Left renal pelvis (tissue), 4 donors: Measurements from ENCODE around the gene LTBP4. TPM values are rescaled to one million over a fixed set of nuclear protein-coding genes. Genes with fewer than 3 reads are reported as not detected.
"Not testable (repeated sequence)": the region's sequence is repeated elsewhere in the genome, so short reads cannot be mapped to it uniquely, and the experiment has no call there.

Experiments
- DNase-seq, 4 donors: peaks; one replicate each; pipeline ENCODE4 v3.0.0-alpha.2; 2013; ENCODE audit warnings: low read depth in 4 of 4, low spot score in 3 of 4
- polyA plus RNA-seq, 4 donors: library from polyadenylated mRNA; unstranded; fragments of 120-200 nt; gene quantifications; one replicate each; pipeline ENCODE4 v1.2.1, GENCODE V29; 2013; ENCODE audit not compliant: insufficient read length in 4 of 4

LTBP4 gene
- polyA plus RNA-seq, 4 donors: 193 to 531 (median 257) TPM

DNA sequence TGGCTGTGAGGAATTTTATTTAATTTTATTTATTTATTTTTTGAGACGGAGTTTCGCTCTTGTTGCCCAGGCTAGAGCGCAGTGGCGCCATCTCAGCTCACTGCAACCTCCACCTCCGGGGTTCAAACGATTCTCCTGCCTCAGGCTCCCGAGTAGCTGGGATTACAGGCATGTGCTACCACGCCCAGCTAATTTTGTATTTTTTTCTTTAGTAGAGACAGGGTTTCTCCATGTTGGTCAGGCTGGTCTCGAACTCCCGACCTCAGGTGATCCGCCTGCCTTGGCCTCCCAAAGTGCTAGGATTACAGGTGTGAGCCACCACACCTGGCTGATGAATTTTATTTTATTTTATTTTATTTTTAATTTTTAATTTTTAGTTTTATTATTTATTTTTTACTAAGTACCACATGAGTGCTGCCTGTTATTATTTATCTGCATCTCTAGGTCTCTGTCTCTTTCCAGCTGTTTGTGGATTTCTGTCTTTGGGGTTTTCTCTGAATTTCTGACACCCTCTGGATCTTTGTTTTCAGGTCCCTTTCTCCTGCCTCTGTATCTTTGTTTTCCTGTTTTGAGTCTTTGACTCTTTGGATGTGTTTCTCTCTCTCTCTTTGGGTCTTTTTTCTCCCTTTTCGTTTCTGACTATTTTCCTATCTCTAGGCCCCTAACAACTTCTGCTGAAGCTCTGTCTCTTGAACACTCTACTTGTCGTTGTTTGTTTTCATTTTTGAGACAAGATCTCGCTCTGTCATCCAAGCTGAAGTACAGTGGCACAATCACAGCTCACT is 23.4 kb downstream of the LTBP4 start:
- DNase-seq: not testable (repeated sequence)

DNA sequence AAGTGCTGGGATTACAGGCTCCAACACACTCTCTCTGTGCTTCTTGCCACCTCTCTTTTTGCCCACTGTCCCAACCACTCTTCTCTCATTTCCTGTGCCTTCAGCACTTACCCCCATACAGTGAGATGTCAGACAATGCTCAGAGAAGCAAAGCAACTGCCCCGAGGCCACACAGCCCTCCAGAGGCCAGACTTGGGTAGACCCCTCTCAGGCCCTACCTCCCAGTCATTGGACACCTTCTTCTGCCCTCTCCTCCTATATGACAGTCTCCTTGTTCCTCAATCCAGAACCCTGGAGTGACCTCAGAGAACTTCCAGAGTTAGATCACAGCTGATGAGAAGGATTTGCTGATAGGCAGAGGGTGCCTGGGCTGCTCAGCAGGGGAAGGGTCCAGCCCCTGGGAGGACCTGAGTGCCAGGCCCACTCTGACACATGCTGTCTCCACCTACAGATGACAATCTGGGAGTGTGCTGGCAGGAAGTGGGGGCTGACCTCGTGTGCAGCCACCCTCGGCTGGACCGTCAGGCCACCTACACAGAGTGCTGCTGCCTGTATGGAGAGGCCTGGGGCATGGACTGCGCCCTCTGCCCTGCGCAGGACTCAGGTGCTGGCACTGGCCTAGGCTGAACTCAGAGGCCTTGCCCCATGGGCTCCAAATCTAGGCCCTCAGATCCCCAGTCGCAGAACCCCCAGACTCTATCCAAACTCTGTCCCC is 24.4 kb downstream of the LTBP4 start:
- DNase-seq: no peak

DNA sequence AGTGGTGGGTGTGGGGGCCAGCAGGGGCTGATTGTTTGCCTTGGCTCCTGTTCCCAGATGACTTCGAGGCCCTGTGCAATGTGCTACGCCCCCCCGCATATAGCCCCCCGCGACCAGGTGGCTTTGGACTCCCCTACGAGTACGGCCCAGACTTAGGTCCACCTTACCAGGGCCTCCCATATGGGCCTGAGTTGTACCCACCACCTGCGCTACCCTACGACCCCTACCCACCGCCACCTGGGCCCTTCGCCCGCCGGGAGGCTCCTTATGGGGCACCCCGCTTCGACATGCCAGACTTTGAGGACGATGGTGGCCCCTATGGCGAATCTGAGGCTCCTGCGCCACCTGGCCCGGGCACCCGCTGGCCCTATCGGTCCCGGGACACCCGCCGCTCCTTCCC is 25.7 kb downstream of the LTBP4 start:
- no peak for DNase-seq

DNA sequence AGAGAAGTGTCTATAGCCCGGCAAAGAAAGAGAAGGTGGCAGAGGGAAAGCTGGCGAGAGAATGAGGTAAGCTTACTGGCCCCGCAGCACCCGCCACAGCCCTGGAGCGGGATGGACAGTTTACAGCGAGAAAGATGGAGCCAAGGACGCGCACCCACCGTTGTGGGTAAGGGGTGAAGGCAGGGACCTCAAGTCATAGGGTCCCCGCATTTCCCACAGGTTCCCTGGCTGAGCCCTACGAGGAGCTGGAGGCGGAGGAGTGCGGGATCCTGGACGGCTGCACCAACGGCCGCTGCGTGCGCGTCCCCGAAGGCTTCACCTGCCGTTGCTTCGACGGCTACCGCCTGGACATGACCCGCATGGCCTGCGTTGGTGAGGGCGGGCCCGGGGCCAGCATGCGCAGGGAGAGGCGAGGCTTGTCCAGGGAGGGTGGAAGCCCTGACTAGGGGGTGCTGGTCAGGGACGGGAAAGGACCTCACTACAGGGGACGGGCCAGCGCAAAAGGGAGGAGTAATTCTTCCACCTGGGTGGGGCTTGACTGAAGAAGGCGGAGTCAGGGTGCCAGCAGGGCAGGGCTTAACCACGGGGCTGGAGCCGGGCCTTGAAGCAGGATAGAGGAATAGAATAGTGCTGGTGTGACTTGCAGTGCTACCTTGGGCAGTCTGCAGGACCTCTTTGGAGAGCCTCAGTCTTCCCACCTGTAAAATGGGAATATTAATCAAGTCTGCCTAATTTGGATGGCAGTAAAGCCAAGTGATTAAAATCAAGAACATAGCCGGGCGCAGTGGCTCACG is 26.5 kb downstream of the LTBP4 start:
- DNase-seq: no peak

DNA sequence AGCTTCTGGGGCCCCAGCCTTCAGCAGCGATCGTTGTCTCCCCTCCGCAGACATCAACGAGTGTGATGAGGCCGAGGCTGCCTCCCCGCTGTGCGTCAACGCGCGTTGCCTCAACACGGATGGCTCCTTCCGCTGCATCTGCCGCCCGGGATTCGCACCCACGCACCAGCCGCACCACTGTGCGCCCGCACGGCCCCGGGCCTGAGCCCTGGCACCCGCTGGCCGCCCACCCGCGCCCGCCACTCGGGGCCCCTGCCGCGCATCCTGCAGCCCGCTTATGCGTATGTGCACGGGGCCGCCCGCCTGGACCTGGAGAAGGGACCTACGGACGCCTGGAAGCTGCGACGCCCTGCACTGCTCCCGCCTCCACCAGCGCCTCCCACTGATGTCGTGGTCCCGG is 28.2 kb downstream of the LTBP4 start:
- DNase-seq: no peak

DNA sequence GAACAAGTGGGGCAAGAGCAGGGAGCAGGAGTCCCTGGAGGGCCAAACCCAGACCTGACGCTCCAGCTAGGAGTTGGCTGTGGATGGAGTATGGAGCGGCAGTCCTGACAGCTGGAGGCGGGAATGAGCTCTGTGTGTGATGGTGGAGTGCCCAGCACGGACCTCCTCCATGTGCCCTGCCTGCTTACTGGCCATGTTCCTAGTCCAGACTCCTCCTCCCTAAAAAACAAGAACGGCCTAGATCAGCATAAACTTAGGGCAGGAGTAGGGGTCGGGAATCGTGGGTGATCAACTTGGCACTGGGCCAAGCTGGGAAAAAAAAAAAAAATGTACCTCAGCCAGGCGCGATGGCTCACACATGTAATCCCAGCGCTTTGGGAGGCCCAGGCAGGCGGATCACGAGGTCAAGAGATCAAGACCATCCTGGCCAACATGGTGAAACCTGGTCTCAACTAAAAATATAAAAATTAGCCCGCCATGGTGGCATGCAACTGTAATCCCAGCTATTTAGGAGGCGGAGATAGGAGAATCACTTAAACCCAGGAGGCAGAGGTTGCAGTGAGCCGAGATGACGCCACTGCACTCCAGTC is 29.5 kb downstream of the LTBP4 start:
- DNase-seq: no peak

DNA sequence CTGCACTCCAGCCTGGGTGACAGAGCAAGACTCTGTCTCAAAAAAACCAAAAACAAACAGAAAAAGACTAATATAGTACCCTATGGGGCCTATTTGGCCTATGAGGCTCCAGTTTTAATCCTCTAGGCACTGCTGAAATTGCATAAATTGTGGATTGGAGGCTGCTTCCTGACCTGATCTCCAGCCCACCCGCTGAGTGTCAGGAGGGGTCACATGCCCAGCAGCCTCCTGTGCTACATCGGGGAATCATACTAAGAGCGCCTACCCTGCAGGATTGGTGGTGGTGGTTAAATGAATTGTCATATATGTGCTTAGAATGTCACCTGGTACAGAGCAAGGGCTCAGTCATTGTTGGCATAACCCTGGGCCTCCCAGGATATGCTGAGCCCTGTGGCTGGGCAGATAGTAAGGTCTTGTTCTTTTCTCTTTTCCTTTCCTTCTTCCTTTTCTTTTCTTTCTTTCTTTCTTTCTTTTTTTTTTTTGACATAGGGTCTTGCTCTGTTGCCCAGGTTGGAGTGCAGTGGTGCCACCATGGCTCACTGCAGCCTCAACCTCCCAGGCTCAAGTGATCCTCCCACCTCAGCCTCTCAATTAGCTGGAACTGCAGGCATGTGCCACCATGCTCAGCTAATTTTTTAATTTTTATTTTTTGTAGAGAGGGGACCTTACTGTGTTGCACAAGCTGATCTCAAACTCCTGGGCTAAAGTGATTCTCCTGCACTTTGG is 31.3 kb downstream of the LTBP4 start:
- no peak for DNase-seq

DNA sequence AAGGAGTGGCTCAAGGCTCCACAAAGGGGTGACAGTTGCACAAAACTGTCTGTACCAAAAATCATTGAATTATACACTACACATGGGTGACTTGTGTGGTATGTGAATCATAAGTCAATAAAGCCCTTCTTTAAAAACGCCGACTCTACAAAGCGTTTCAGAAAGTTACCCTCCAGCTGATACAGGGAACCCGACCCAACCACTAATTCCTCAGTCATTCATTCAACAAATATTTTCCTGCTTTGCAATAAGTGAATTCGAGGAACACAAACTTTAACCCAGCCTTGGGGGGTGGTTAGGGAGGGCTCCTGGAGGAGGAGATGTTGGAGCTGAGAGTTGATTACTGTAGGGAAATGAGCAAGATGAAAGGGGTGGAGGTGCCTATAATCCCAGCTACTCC is 32.0 kb downstream of the LTBP4 start:
- no peak for DNase-seq

DNA sequence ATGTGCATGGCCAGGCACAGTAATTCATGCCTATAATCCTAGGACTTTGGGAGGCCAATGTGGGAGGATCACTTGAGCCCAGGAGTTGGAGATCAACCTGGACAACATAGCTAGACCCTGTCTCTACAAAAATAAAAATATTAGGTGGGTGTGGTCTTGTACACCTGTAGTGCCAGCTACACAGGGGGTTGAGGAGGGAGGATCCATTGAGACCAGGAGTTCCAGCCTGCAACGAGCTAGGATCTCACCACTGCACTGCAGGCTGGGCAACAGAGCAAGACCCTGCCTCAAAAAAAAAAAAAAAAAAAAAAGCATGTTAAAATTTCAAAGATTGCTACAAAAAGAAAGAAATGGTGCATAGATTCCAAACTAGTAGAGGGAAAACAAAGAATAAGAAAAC is 37.2 kb downstream of the LTBP4 start:
- DNase-seq: no peak

DNA sequence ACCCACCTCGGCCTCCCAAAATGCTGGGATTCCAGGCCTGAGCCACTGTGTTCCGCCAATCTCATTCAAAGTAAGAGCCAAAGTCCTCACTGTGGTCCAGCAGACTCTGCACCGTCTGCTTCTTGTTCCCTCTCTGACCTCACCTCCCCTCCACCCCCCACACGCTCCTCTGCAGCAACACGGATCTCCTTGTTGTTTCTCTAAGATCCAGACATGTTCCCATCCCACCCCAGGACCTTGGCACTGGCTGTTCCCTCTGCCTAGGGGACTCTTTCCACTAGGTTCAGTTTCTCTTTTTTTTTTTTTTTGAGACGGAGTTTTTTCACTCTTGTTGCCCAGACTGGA is 38.4 kb downstream of the LTBP4 start:
- no peak for DNase-seq

DNA sequence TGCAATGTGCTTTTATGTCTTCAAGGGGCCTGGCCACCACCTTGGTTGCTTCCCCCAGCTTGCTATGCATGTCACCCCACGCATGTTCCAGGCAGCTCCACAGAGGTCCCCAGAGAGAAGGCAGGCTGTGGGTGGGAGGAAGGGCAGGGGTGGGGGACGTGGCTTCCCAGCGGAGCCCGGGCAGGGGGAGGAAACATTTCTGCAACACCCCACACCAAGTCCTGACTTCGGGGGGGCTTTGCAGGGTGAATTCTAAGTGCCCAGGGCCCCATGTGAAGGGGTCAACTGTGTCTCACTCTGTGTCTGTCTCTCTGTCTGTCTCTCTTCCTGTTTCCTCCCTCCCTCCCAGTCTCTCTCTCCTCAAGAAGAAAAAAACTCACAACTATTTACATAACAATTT is 39.6 kb downstream of the LTBP4 start:
- no peak for DNase-seq

DNA sequence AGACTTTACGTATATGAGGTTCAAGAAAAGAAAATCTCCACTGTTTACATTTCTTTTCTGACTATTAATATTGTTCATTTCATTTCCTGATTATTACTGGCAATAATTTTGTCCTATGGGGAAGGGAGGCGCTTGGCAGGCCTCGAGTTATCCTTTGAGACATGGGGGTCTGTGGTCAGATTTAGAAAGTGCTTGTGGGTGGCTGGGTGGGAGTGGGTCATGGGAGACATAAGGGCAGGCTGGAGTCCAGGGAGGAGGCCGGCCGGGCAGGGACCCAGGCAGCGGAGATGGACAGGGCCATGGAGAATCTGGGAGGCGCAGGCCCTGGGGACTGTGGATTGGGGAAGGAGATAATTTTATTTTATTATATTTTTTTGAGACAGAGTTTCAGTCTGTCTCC is 40.1 kb downstream of the LTBP4 start:
- no peak for DNase-seq

DNA sequence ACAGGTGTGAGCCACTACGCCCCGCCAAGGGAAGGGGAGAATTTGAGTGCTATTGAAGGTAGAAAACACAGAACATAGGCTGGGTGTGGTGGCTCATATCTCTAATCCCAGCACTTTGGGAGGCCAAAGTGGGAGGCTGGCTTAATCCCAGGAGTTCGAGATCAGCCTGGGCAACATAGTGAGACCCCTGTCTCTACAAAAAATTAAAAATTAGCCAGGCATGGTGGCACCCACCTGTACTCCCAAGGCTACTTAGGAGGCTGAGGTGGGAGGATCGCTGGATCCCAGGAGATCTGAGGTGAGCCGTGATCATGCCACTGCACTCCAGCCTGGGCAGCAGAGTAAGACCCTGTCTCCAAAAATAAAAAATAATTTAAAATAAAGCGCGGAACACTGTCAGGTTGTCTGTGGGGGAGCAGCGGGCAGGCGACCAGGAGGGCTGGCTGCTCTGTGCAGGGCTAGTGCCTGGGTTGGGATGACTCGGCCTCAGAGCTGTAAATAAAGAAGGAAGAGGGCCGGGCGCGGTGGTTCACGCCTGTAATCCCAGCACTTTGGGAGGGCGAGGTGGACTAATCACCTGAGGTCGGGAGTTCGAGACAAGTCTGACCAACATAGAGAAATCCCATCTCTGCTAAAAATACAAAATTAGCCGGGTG is 41.0 kb downstream of the LTBP4 start:
- DNase-seq: no peak

DNA sequence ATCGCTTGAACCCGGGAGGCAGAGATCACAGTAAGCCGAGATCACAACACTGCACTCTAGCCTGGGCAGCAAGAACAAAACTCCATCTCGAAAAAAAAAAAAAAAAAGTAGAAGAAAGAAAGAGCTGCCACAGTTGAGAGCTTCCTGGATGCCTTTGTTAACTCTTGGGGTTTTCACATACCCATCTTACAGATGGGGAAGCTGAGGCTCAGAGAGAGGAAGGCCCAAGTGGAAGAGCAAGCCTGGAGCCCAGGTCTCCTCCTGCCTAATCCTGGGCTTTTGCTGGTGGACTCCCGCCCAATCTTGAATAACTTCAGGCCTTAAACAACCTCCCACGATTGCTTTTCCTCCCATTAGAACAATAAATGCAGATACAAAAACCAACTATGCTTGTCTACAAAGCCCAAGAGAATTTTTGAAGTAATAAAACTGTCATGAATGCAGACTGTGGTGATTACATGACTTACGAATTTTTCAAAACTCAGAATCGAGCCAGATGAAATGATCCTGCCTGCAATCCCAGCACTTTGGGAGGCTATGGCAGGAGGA is 41.7 kb downstream of the LTBP4 start:
- DNase-seq: no peak

DNA sequence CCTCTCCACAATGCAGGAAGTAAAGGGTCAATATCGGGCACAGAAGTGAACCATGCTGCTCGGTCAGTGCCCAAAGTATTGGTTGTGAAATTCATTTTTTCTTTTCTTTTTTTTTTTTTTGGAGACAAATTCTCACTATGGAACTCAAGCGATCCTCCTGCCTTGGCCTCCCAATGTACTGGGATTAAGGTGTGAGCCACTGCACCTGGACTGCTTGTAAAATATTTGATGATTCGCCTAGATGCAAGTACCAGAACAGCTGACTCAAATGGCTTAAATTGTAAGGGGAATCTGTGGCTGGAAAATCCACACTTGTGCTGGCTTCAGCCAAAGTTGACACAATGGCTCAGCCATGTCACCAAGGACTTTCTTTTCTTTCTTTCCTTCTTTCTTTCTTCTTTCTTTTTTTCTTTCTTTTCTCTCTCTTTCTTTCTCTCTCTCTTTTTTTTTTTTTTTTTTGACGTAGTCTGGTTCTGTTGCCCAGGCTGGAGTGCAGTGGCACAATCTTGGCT is 45.6 kb downstream of the LTBP4 start:
- no peak for DNase-seq

DNA sequence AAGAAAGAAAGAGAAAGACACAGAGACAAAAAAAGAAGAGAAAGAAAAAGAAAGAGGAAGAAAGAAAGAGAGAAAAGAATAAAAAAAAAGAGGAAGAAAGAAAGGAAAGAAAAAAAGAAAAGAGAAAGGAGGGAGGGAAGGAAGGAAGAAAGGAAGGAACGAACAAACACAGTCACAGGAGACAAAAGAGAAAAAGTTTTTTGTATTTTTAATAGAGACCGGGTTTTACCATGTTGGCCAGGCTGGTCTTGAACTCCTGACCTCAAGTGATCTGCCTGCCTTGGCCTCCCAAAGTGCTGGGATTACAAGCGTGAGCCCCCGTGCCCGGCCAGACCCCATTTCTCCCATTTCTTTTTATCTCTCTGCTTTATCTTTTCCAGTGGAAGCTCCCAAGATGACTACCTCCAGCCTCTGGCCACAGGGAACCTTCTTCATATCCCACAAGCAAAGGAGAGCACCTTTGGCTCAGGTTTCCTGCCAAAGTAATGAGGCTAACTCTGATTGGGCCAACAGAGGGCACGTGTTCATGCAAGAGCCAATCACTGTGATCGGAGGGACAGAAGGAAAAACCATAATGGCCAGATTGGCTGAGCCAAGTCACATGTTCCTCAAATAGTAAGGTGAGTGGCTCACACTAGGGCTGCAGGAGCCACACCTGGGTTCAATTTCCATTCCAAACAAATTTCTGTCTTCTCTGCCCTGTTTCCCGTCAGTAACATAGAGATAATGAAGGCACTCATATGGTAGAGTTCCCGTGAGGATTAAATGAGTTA is 48.9 kb downstream of the LTBP4 start:
- DNase-seq: not testable (repeated sequence)

DNA sequence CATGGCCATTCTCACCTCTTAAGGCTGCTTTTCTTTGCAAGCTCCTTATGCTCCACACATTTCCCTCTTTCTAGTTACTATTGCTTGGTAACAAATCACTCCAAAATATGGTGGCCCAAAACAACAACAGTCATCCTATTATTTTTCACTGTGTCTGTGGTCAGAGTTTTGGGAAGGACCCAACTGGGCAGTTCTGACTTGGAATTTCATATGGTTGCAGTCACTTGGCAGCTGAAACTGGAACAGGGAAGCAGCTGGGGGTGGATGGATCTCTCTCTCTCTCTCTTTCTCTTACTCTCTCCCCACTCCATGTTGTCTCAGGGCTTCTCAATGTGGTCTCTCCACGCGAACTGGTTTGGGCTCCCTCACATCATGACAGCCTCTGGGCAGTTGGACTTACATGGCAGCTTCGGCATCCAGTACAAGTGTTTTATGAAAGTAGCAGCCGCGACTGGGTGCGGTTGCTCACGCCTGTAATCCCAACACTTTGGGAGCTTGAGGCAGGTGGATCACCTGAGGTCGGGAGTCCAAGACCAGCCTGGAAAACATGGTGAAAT is 49.7 kb downstream of the LTBP4 start:
- DNase-seq: no peak

DNA sequence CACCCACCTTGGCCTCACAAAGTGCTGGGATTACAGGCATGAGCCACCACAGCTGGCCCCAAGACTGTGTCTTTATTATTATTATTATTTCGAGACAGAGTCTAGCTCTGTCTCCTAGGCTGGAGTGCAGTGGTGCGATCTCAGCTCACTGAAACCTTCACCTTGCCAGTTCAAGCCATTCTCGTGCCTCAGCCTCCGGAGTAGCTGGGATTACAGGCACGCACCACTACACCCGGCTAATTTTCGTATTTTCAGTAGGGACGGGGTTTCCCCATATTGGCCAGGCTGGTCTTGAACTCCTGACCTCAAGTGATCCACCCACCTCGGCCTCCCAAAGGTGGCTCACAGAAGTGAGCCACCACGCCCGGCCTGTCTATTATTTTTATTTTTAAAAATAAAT is 51.1 kb downstream of the LTBP4 start:
- DNase-seq: not testable (repeated sequence)
